Stimulated activated CD4-positive, alpha-beta T cell treated with anti-CD3 and anti-CD28 coated beads, TNF-alpha, amount 100 ng/mL, for 4 hours (primary cell): Measurements from ENCODE around the gene CBLN3.
"Not testable (repeated sequence)": the region's sequence is repeated elsewhere in the genome, so short reads cannot be mapped to it uniquely, and the experiment has no call there.

Experiments
- DNase-seq, 3 experiments: peaks; one replicate each; pipeline ENCODE4 v3.0.0-alpha.2; 2020; ENCODE audit warnings: low read depth in 3 of 3

CBLN3 gene

GRCh38 chr14:24429395-24430142, at the start of gene CBLN3, which contains the start of gene KHNYN:
Gene CBLN3, minus strand, starts transcription at chr14:24429668. Its CDS starts 614 bp downstream, at chr14:24429054.
Gene KHNYN, plus strand, starts transcription at chr14:24429954. Its CDS starts 777 bp downstream, at chr14:24430731.
- peak; percentile 73 to 77 (median 73) for DNase-seq

GRCh38 chr14:24475261-24475660, 45.8 kb upstream of the CBLN3 start:
- no peak for DNase-seq

- no peak for DNase-seq
These were observed 43.7 kb upstream of the CBLN3 start for GRCh38 chr14:24473211-24473610.

GRCh38 chr14:24470450-24470849, 41.0 kb upstream of the CBLN3 start:
- DNase-seq, result not testable (repeated sequence)

GRCh38 chr14:24465805-24466204, 36.3 kb upstream of the CBLN3 start:
- DNase-seq, result no peak

- no peak for DNase-seq
These were observed 35.9 kb upstream of the CBLN3 start for GRCh38 chr14:24465368-24465767.

GRCh38 chr14:24463884-24464785, 34.7 kb upstream of the CBLN3 start:
- no peak for DNase-seq

GRCh38 chr14:24463017-24463883, 33.8 kb upstream of the CBLN3 start:
- DNase-seq, result no peak

GRCh38 chr14:24461336-24461735, 31.9 kb upstream of the CBLN3 start:
- no peak for DNase-seq

GRCh38 chr14:24459331-24459730, 29.9 kb upstream of the CBLN3 start:
- no peak for DNase-seq

- no peak for DNase-seq
These were observed 29.3 kb upstream of the CBLN3 start for GRCh38 chr14:24458736-24459135.

- DNase-seq, result no peak
These were observed 27.5 kb upstream of the CBLN3 start for GRCh38 chr14:24456980-24457379.

- DNase-seq, result not testable (repeated sequence)
These were observed 21.4 kb upstream of the CBLN3 start for GRCh38 chr14:24450828-24451227.

GRCh38 chr14:24443053-24443665, 13.7 kb upstream of the CBLN3 start:
- DNase-seq, result no peak

- peak; percentile 70 to 94 (median 91) for DNase-seq
These were observed 13.0 kb upstream of the CBLN3 start, which contains the start of gene SDR39U1 for GRCh38 chr14:24442240-24443052. Gene SDR39U1, minus strand, starts transcription at chr14:24442776. Its CDS starts 7 bp downstream, at chr14:24442769.

- no peak for DNase-seq
These were observed 12.4 kb upstream of the CBLN3 start for GRCh38 chr14:24441904-24442239.

- DNase-seq, result no peak
These were observed 12.0 kb upstream of the CBLN3 start for GRCh38 chr14:24441485-24441884.

- no peak for DNase-seq
These were observed 11.3 kb upstream of the CBLN3 start for GRCh38 chr14:24440606-24441399.

GRCh38 chr14:24439830-24440605, 10.6 kb upstream of the CBLN3 start:
- no peak for DNase-seq
